Mucosa of descending colon (tissue), 3 donors: ENCODE data around the gene AGXT2. TPM values are rescaled to one million over a fixed set of nuclear protein-coding genes. Genes with fewer than 3 reads are reported as not detected.

ENCODE experiments used
- ATAC-seq: fragments of 200-7000 bp; cut with Tn5 transposase; one replicate; pipeline ENCODE4 v1.9.1; 2020; ENCODE audit warnings: mild to moderate bottlenecking, moderate library complexity
- DNase-seq, 3 donors: peaks; one replicate each; pipeline ENCODE4 v3.0.0-alpha.2; 2020
- H3K36me3 ChIP-seq: fragments of 200-600 bp; one replicate; pipeline ENCODE4 v1.8.0; 2021; ENCODE audit warnings: low read depth, mild to moderate bottlenecking
- H3K4me1 ChIP-seq: fragments of 200-600 bp; one replicate; pipeline ENCODE4 v1.8.0; 2021; ENCODE audit warnings: low read depth, mild to moderate bottlenecking
- H3K4me3 ChIP-seq: fragments of 200-600 bp; one replicate; pipeline ENCODE4 v1.8.0; 2021; ENCODE audit warnings: mild to moderate bottlenecking
- H3K9me3 ChIP-seq: fragments of 200-600 bp; one replicate; pipeline ENCODE4 v1.8.0; 2021; ENCODE audit warnings: mild to moderate bottlenecking
- CTCF ChIP-seq: fragments of 200-600 bp; IDR thresholded peaks from one replicate; pipeline ENCODE4 v1.8.0; 2022; ENCODE audit warnings: antibody characterized with exemption, mild to moderate bottlenecking
- intact Hi-C, 2 donors: fragments of 100-400 bp; cut with DNase I in 1 of 2; cut with micrococcal nuclease in 1 of 2; formaldehyde crosslinking; loops; one replicate each; pipeline versions ENCODE4 v1.11.0 to v1.11.1; 2022; cut with DNase I, micrococcal nuclease
- total RNA-seq, 3 donors: library from RNA; stranded (reverse); fragmentation: NEBNext Ultra II Directional in 2 of 3; extraction: Animal tissue kit (Norgen Biotek cat#: 25700) in 2 of 3; gene quantifications; one replicate each; pipeline versions ENCODE4 v1.2.1 to v1.2.4, GENCODE V29; 2021 to 2023
- donor health status: DM: no; HTN: no; CAD: no; lungs with moderate emphysema.
- donor health status: DM: no; HTN: no; CAD: no.
- donor health status: DM: no; HTN: yes; CAD: no.

AGXT2 gene
- total RNA-seq, 3 donors from 2014 or later: not detected

DNA sequence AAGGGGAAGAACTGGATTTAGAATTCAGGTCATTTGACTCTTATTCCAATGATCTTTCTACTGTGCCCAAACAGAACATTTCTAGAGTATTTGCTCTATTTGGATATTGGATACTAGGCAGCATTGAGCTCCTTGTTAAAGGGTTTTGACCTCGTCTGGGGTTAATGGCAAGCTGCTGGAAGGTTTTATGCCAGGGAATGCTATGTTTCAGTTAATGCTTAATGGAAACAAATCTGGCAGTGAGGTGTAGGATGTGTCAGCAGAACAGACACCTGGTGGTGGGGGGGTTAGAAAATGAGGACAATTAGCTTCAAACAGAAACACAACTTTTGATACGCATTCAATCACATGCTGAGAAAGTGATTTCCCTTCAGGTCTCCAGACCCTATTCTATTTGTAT, 51.5 kb downstream of the AGXT2 start:
- no peaks in the 10 kb centered on the region for H3K9me3 ChIP-seq
- no peak for DNase-seq
- intact Hi-C loops: no loop called here
- no peaks in the 10 kb centered on the region for H3K36me3 ChIP-seq
- no peak for ATAC-seq
- no peaks in the 10 kb centered on the region for H3K4me1 ChIP-seq
- TF ChIP-seq CTCF: no peak
- no peak overlapping the region for H3K4me3 ChIP-seq

GRCh38 chr5:34993951-34994350, 53.8 kb downstream of the AGXT2 start:
- intact Hi-C loops: no loop called here
- Histone ChIP-seq H3K4me1 (no peaks in the 10 kb centered on the region), H3K9me3 (no peaks in the 10 kb centered on the region), H3K36me3 (no peaks in the 10 kb centered on the region), H3K4me3 (no peak overlapping the region)
- no peak for TF ChIP-seq CTCF
- DNase-seq (no peak), ATAC-seq (no peak)

DNA sequence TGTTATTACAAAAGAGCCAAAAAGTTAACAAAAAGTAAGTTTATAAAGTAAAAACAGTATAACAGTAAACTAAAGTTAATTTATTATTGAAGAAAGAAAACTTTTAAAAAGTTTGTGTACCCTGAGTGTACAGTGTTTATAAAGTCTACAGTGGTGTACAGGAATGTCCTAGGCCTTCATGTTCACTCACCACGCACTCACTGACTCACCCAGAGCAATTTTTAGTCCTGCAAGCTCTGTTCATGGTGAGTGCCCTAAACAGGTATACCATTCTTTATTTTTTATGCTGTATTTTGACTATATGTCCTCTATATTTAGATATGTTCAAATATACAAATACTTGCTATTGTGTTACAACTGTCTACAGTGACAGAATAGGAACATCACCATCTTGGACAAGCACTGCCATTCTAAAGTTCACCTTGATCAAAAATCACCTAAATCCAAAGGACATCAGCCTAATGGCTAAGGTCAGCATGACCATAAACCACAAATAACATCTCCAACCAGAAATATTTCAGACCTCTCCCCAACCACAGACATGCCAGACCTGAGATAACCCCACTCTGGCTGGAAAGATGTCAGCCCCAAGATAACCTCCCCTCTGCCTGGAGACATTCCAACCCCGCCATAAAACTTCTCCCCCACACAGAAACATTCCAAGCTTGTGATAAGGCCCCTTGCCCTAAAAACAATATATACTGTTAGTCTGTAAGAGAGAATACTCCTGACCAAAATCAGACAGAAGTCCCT, 56.1 kb downstream of the AGXT2 start:
- DNase-seq (no peak), ATAC-seq (no peak)
- Histone ChIP-seq H3K4me1 (no peaks in the 10 kb centered on the region), H3K36me3 (no peaks in the 10 kb centered on the region), H3K4me3 (no peak overlapping the region), H3K9me3 (no peaks in the 10 kb centered on the region)
- TF ChIP-seq CTCF: no peak
- intact Hi-C loops: no loop called here

DNA sequence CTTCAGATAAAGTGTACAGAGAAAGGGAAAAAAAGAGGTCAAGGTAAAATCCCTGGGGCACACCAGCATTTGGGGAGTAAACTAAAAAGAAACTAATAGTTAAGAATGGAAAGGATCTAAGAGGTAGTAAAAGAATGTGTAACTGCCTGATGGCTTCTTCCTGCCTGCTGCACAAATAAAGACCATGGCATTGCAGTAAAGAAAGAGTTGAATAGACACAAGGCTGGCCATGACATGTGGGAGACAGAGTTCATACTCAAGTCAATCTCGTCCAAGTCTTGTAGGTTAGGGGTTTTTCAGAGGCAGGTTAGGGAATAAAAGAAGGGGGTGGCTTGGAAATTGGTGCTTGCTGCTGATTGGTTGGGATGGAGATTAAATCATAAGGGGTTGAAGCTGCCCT, 60.8 kb downstream of the AGXT2 start:
- no peak overlapping the region for H3K4me3 ChIP-seq
- TF ChIP-seq CTCF: no peak
- no peak for DNase-seq
- intact Hi-C loops: no loop called here
- no peaks in the 10 kb centered on the region for H3K36me3 ChIP-seq
- ATAC-seq: no peak
- no peaks in the 10 kb centered on the region for H3K4me1 ChIP-seq
- H3K9me3 ChIP-seq: peaks cover 11% of the 10 kb centered on the region

DNA sequence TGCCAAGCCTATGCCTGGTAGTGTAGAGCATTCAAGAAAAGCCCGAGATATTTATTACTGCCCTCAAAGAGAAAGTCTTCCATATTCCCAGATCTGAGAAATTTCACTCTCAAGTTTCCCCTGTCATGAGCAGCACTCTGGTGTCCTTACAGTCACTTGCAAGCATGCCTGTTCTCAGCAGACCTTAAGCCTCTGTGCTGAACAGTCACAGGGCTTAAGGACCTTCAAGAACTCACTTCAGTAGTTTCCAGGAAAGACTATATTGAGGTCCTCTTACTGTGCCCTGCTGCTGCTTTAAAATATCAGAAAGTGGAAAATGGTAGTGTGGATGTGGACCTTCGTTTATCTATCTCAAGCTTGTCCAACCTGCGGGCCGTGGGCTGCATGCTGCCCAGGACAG, 64.9 kb downstream of the AGXT2 start:
- H3K4me3 ChIP-seq: no peak overlapping the region
- no peak for ATAC-seq
- intact Hi-C loops: no loop called here
- no peak for DNase-seq
- no peaks in the 10 kb centered on the region for H3K4me1 ChIP-seq
- no peak for TF ChIP-seq CTCF
- H3K36me3 ChIP-seq: no peaks in the 10 kb centered on the region
- peaks cover 11% of the 10 kb centered on the region for H3K9me3 ChIP-seq

- no peak for TF ChIP-seq CTCF
- no peak overlapping the region for H3K4me3 ChIP-seq
- intact Hi-C loops: no loop called here
- DNase-seq (no peak), ATAC-seq (no peak)
- H3K9me3 ChIP-seq: no peaks in the 10 kb centered on the region
- H3K36me3 ChIP-seq: no peaks in the 10 kb centered on the region
- H3K4me1 ChIP-seq: no peaks in the 10 kb centered on the region
Observed at GRCh38 chr5:34978681-34979080, 69.1 kb downstream of the AGXT2 start.
